ENCODE measurements around the gene TRPM3.

TRPM3 gene

GRCh38 chr9:70641031-70641430 is 480.4 kb downstream of the TRPM3 start:
- DNase-seq: no peak

DNA sequence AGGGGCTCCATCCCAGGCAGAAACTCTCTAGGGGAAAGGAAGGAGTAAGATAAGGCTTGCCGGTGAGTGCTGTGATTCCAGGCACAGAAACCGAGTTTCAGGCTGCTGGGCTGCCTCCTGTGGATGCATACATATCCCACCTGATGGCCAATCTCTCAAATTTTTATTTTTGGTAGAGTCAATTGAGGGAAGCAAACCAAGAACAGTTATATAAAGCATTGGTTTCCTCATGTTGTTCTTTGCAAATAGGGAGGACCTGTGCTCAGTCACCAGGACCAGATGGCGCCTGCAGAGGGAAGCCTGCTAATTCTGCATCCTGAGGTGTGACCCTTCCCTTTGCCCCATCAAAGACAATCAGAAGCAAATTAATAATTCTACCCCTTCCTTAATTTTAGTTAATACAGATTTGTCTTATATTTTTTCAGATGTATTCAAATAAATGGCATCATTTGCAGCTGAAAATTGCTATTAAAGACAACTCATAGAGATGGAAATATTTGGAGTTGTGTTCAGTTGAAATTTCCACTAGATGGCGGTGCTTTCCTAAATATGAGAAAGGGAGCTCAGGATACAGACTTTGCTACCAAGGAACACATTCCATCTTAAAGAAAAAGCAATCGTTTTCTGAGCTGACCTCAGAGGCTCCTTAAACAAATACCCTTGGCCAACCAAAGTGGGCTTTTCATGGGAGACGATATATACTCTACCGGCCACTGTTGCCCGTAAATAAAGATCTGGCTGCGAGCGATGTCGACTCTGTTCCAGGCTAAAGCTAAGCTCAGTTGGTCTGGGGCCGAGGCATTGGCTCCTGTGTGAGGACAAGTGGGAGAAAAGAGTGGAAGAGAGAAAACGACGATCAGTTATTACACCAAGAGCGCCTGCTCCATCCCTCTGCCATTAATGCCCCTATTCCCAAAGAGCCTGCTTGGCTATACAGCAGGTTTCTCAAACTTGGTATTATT is 481.3 kb downstream of the TRPM3 start:
- DNase-seq: peak; percentile 42

GRCh38 chr9:70635790-70636189 is 485.6 kb downstream of the TRPM3 start:
- no peak for DNase-seq

DNA sequence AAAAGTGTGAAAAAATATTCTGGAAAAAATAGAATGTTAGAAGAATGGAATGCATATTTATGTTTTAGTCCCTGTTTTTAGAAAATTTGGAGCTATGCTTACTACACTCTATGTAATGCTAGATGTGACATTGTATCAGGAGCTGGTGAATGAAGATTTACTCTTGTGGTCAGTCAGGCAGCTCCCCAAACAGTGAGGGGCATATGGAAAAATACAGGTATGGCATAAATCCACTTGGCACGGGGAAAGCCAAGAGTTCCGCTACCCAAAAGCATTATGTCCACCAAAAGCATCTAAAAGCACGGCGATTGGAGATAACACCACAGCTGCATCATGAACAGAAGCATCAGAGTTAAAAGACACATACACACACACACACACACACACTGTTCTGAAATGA is 486.7 kb downstream of the TRPM3 start:
- DNase-seq: no peak

- DNase-seq: no peak
Measured at GRCh38 chr9:70630971-70631370, 490.4 kb downstream of the TRPM3 start.

GRCh38 chr9:70629080-70629685 is 492.2 kb downstream of the TRPM3 start:
- DNase-seq: peak; percentile 4

DNA sequence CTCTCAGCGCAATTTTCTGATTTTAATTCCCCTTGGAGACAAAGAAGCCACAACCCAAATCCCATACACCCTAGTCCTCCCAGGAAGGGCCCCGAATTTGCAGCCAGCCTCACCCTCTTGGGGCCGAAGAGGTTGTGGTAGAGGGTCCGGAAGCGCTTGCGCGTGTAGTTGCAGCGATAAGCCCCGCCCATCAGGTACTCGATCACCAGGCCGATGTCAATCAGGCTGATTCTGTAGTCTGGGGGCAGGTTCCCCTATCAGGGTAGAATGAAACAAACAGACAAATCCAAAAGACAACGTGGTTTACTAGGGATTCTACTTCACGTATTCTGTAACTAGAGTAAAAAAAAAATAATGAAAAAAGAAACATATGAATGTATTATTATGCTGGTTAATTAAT is 496.3 kb downstream of the TRPM3 start:
- DNase-seq: no peak

- no peak for DNase-seq
Measured at GRCh38 chr9:70618784-70619183, 502.6 kb downstream of the TRPM3 start.

DNA sequence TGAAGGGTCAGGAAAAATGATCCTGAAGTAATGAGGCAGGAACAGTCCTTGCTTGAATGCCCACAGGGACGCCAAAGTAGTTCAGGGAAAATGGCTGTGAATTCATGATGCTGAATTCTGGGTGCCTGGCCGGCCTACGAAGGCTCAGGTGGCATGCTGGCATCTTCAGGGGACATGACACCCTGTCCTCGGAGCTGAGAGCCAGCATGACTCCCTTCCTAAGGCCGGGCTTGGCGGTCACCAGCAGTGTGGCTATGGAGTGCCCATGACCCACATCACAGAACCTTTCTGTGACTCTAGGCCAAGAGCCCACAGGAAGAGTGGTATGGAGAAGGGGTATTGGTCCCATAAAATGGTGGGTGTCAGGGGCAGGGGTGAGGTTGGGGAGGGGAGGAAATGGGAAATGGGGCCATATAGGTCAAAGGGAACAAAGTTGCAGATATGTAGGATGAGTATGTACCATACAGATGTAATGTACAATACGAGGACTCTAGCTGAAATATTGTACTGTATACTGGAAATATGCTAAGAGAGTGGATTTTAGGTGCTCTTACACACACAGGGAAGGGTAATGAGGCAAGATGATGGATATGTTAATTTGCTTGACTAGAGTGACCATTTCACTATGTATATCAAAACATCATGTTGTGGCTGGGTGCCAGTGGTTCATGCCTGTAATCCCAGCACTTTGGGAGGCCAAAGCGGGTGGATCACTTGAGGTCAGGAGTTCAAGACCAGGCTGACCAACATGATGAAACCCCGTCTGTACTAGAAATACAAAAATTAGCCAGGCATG is 504.2 kb downstream of the TRPM3 start:
- DNase-seq: no peak

DNA sequence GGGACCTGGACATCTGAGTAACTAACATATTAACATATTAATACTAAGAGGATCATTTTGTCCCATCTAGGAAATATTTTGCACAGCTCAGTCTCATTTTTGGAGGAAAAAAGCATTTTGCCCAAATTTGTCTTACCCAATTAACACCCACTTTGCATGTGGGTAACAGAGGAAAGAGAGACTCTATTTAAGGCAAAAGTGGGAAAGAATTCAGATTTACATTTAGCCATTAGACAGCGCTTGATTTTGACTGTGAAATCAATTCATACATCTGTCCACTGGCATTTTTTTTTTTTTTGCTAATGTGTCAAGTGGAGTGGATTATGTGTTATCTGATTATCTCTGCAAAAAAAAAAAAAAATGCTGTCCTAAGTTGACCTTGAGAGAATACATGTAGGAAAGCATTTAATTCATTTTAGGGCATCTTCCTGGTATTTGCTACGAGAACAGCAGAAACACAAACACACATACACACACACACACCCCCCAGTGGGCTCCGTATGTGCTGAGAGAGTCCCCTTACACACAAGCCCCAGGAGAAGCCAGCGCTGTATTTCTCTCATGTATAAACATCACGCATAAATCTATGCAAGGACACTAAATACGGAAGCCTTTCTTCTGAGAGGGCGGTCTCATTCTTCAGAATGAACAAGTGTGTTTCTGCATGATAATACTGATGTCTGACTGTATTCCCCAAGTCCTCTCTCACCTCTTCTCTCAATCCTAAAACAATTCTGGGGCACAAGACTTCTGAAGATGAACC is 505.0 kb downstream of the TRPM3 start:
- no peak for DNase-seq

GRCh38 chr9:70615464-70616138 is 505.8 kb downstream of the TRPM3 start:
- no peak for DNase-seq

DNA sequence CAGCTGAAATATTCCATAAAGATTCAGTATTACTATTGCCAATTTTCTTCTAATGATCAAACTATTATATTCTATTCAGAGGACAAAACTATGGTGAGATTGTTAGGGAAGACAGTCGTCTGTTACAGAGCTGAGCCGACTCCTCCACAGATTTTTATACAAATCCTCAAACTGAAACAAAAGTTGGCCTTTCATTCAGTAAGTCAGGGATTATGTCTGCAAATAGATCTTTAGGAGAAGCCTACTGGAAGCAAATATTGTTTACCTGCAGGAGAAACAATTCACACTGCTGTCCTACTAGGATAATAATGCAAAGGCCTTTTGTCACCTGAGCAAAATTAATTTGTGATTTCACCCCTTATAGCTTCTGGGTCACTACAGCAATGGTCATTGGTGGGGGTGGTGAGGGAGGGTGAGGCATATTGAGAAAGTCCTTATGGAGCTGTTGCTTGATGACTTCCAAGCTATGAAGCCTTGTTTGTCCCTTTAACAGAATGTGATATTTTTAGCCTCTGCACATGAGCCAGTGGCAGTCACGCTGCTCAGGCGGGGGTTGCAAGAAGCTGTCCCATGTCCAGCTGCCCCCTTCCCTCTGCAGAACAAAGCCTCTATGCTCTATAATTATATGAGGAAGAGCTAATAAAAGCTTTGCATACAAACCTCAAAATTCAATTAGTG is 506.5 kb downstream of the TRPM3 start:
- peak; percentile 11 for DNase-seq

DNA sequence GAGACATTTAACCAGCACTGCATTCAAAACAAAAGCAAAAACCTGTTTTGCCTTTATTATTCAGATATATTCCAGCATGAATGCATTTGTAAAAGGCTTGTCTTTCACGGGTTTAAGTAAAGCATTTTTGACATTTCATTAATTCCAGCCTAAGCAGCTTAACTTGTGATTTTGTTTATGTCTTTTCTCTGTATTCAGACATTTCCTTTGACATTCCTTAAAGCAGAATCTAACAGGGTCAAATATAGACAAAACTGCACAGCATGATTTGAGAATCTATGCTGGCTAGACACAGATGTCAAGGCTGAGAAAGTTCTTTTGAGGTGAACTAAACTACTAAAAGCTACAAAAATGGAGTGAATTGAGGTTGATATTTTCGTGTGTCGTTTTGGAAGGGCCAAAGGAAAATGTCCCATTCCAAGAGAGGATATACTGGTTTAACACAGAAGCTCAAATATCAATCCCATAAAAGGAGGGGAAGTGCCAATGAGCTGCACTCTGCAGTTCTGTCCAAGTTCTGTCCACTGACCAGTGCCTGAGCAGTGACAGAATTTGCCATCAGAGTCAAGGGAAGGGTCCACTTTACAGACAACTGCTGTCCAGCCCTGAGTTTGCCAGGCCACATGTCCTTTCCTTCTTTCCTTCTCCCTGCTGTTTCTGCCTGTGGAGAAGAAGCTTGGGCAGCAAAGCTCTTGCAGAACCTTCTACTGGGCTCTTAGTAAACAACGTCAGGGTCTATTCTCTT is 508.2 kb downstream of the TRPM3 start:
- no peak for DNase-seq

- DNase-seq: no peak
Measured at GRCh38 chr9:70610287-70610644, 511.2 kb downstream of the TRPM3 start.

- no peak for DNase-seq
Measured at GRCh38 chr9:70609542-70610286, 511.7 kb downstream of the TRPM3 start.

DNA sequence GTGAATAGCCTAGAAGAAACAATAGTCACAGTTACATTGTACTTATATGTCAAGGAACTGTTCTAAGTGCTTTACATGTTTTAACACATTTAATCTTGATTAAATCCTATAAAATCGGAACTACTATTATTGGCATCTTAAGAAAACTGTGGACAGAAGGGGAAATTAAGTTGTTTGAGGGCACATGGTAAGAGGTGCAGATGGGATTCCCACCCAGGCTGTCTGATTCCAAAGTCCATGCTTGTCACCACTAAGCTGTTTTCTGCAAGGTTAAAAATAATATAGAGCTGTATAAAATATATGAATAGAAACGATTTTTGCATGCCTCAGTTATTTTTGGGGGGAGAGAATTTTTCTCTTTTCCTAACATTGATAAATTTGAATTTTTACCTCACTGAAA is 512.4 kb downstream of the TRPM3 start:
- DNase-seq: no peak

GRCh38 chr9:70607926-70608325 is 513.5 kb downstream of the TRPM3 start:
- DNase-seq: peak; percentile 5

DNA sequence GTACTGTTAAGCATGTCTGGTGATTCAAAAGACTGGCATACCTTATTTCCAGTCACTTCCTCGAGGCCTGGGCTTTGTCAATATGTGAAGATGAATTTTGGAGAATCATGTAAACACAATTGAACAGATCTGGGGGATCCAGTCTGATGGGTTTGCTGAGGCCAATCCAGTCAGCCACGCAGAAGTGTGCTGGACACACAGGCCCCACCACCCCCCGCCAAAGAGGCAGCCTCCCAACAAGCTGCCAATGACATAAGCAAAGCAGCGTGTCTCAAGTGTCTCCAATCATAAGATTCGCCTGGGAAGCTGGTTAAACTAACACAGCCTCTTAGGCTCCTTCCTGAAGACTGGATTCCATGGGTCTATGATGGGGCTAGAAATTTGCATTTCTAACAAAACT is 514.1 kb downstream of the TRPM3 start:
- DNase-seq: no peak

DNA sequence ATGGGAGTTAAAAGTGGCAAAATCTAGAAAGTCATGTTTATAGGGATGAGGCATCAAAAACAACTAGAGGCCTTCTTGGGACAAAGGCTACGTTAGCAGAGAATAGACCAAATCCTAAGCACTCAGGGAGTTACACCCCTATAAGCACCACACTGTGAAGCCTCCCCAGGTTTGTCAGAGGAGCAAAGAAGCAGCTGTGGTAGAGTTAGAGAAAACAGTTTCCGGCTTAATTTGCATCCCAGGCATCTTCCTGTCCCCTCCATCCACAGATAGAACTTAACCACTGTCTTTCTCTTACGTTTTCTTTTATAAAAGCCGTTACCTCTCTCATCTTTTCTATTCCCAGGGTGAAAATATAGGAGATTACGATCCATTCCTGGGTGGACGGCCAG is 518.4 kb downstream of the TRPM3 start:
- no peak for DNase-seq
